K562 (cell line): Measurements from ENCODE around the gene TLN1. TPM values are rescaled to one million over a fixed set of nuclear protein-coding genes. Genes with fewer than 3 reads are reported as not detected.

Experiments used
- ATAC-seq: fragments of 200-7000 bp; cut with Tn5 transposase; 3 replicates; pipeline ENCODE4 v1.9.1; 2020; ENCODE audit warnings: moderate library complexity
- BruUV-seq: library from RNA; stranded (reverse); fragments of 400-500 nt; replicated peaks from 2 replicates; lab custom pipeline; 2021; lab: Mats Ljungman, UMichigan
- CTCF ChIA-PET: fragments of 300-600 bp; formaldehyde crosslinking; extraction: SDS; loops from one replicate; lab custom pipeline; 2021; ENCODE audit warnings: low intra/inter-chr PET ratio; lab: Yijun Ruan, JAX
- POLR2A ChIA-PET: fragments of 300-600, 350-650 bp; sonication (Branson Sonifier 250); formaldehyde crosslinking; extraction: SDS; loops from one replicate; lab custom pipeline; 2021; ENCODE audit warnings: antibody characterized with exemption, inconsistent platforms; lab: Yijun Ruan, JAX
- DNase-seq, 4 experiments: peaks; one replicate each; pipeline versions ENCODE4 v3.0.0 to v3.0.0-alpha.2; 2011 to 2018; ENCODE audit warnings: low spot score in 3 of 4, mixed read lengths in 3 of 4; ENCODE audit errors: extremely low read depth in 1 of 4
- FAIRE-seq: peaks from 2 replicates; lab custom pipeline; 2011; peaks lifted over from hg19 to GRCh38; lab: Jason Lieb, UNC
- H2AFZ ChIP-seq: 2 replicates; pipeline ENCODE4 v1.6.0; 2011; ENCODE audit warnings: low read depth, low read length, control low read depth, inconsistent platforms
- H3K27ac ChIP-seq: fragments of 200-600 bp; 3 replicates; pipeline ENCODE4 v1.8.0; 2011; ENCODE audit warnings: low read depth, mild to moderate bottlenecking, control low read depth, inconsistent platforms, low read length, moderate library complexity, mixed read lengths; ENCODE audit errors: extremely low read depth
- H3K27me3 ChIP-seq, 2 experiments: fragments of 300-600 bp in 1 of 2; 2 replicates in 1 of 2; 3 replicates in 1 of 2; pipeline versions ENCODE4 v1.6.0 to v1.8.0; 2011; ENCODE audit warnings: inconsistent platforms in 2 of 2, low read length in 2 of 2, mild to moderate bottlenecking in 1 of 2, mixed read lengths in 1 of 2, moderate library complexity in 1 of 2; ENCODE audit not compliant: control insufficient read depth in 2 of 2, insufficient read depth in 2 of 2
- H3K36me3 ChIP-seq: fragments of 300-600 bp; 3 replicates; pipeline ENCODE4 v1.8.0; 2011; ENCODE audit warnings: mild to moderate bottlenecking, low read length, inconsistent platforms; ENCODE audit not compliant: control insufficient read depth, insufficient read depth
- H3K4me1 ChIP-seq, 2 experiments: fragments of 200-600 bp in 1 of 2; replicated peaks in 1 of 2; 2 replicates in 1 of 2; 3 replicates in 1 of 2; pipeline versions ENCODE4 v1.5.1 to v1.8.0; 2011; ENCODE audit warnings: inconsistent platforms in 2 of 2, low read length in 2 of 2, mild to moderate bottlenecking in 1 of 2, mixed read lengths in 1 of 2, moderate library complexity in 1 of 2; ENCODE audit not compliant: control insufficient read depth in 2 of 2, insufficient read depth in 2 of 2
- H3K4me2 ChIP-seq: 2 replicates; pipeline ENCODE4 v1.6.1; 2011; ENCODE audit warnings: low read length, control low read depth, inconsistent platforms, mixed read lengths; ENCODE audit not compliant: insufficient read depth
- H3K4me3 ChIP-seq: fragments of 200-600 bp; sonication (generic), shearing (Covaris generic); 2 replicates; pipeline ENCODE4 v1.5.1; 2016; ENCODE audit warnings: control low read depth, inconsistent platforms
- H3K79me2 ChIP-seq: fragments of 200-600 bp; 3 replicates; pipeline ENCODE4 v1.8.0; 2011; ENCODE audit warnings: low read length, inconsistent platforms; ENCODE audit not compliant: control insufficient read depth, insufficient read depth
- H3K9ac ChIP-seq, 2 experiments: 2 replicates each; pipeline versions ENCODE4 v1.6.0 to v1.6.1; 2011; ENCODE audit warnings: low read depth in 2 of 2, low read length in 2 of 2, control low read depth in 1 of 2, inconsistent platforms in 1 of 2, mild to moderate bottlenecking in 1 of 2, mixed read lengths in 1 of 2; ENCODE audit not compliant: insufficient read depth in 1 of 2
- H3K9me1 ChIP-seq: one replicate; pipeline ENCODE4 v1.6.0; 2011; ENCODE audit warnings: inconsistent platforms, mild to moderate bottlenecking, low read length, moderate library complexity; ENCODE audit not compliant: control insufficient read depth, insufficient read depth
- H3K9me3 ChIP-seq: replicated peaks from 2 replicates; pipeline ENCODE4 v1.5.1; 2011; ENCODE audit warnings: low read depth, low read length, inconsistent platforms; ENCODE audit not compliant: control insufficient read depth, insufficient read depth
- H4K20me1 ChIP-seq: replicated peaks from 2 replicates; pipeline ENCODE4 v1.6.1; 2011; ENCODE audit warnings: low read length, inconsistent platforms, mixed read lengths; ENCODE audit not compliant: control insufficient read depth, insufficient read depth
- CBFA2T3 ChIP-seq: fragments of 450-650 bp; IDR thresholded peaks from 2 replicates; pipeline ENCODE4 v1.6.1; 2017
- EZH2 ChIP-seq: IDR thresholded peaks from 2 replicates; pipeline ENCODE4 v1.6.1; 2012; ENCODE audit warnings: low read depth, mild to moderate bottlenecking, inconsistent platforms, low read length, borderline replicate concordance
- KLF6 ChIP-seq: fragments of 250-450 bp; sonication (Bioruptor Pico); IDR thresholded peaks from 2 replicates; pipeline ENCODE4 v1.4.0; 2020; ENCODE audit warnings: mild to moderate bottlenecking, moderate library complexity, borderline replicate concordance
- SRF ChIP-seq, 2 experiments: fragments of 250-450, 450-650 bp in 1 of 2; sonication (Bioruptor Pico) in 1 of 2; sonication (generic) in 1 of 2; formaldehyde crosslinking; IDR thresholded peaks; 2 replicates each; pipeline versions ENCODE4 v1.5.0 to v1.5.1; 2020 to 2022; ENCODE audit warnings: mild to moderate bottlenecking in 1 of 2, missing genetic modification reagents in 1 of 2
- WGBS: fragments of 100-300 bp; shearing (Covaris generic); methylation state at CpG from one replicate; pipeline ENCODE4 v1.1.6; 2016; ENCODE audit warnings: low coverage, mixed read lengths; ENCODE audit not compliant: insufficient coverage; ENCODE audit errors: missing lambda C conversion rate; 5-methylcytosine and 5-hydroxymethylcytosine counted together
- in situ Hi-C: fragments of 300-500 bp; cut with MboI; formaldehyde crosslinking; loops from 4 replicates; pipeline ENCODE4 v1.15.0; 2018; ENCODE audit warnings: inconsistent platforms, mixed read lengths
- intact Hi-C: fragments of 100-400 bp; cut with micrococcal nuclease; formaldehyde crosslinking; loops from 2 replicates; pipeline ENCODE4 v1.14.2; 2022
- polyA plus RNA-seq, 8 experiments: library from polyadenylated mRNA; depleted of rRNA in 4 of 8; stranded (reverse) in 5 of 8; unstranded in 3 of 8; fragments of >200 nt; fragmentation: Nextera tagmentation in 2 of 8; fragmentation: Illumina TruSeq in 1 of 8; extraction: Ambion mirVana in 2 of 8; extraction: Trizol in 1 of 8; gene quantifications; 2 replicates each; pipeline versions ENCODE4 v1.2.1 to v1.2.3, GENCODE V29; 2011 to 2014; ENCODE audit warnings: inconsistent platforms in 1 of 8, missing spikeins in 1 of 8
- total RNA-seq, 7 experiments: library from RNA; depleted of rRNA in 6 of 7; stranded (reverse); fragments of >200 nt in 6 of 7; fragmentation: Illumina TruSeq in 2 of 7; extraction: Trizol in 2 of 7; gene quantifications; 2 replicates each; pipeline versions ENCODE4 v1.2.1 to v1.2.3, GENCODE V29; 2011 to 2021; ENCODE audit warnings: low replicate concordance in 1 of 7
- TF ChIP-seq, protein P1 (sequence below): fragments of 450-650 bp; formaldehyde crosslinking; IDR thresholded peaks from 2 replicates; pipeline ENCODE4 v1.4.0; 2020; ENCODE audit warnings: mild to moderate bottlenecking, mixed read lengths
- TF ChIP-seq, protein P2 (sequence below): fragments of 450-650 bp; formaldehyde crosslinking; IDR thresholded peaks from 2 replicates; pipeline ENCODE4 v1.4.0; 2022; ENCODE audit warnings: mild to moderate bottlenecking, moderate library complexity

Gene TLN1
- total and polyA plus RNA-seq, 9 of the 15 experiments (the other 6 are each of a cell fraction or from before 2014, with no cell fraction given), result 3.6 to 240 (median 54.8) TPM

DNA sequence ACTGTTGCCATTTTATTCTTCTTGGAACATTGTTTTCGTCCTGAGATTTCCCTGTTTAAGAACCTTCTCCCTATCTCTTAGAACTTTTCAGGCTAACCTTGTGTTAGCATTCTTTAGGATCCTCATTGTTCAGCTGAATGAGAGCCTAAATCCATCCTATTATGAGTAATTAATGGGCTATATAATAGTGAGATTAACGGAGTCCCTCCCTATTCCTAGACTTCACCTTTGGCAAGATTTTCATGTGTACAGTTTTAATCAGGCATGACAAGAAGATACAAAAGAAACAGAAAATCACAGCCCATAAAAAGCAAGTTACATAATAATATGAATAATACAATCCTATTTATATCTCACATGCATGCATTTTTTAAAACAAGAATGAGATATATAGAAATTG lies 31.2 kb upstream of the TLN1 start:
- 77% methylated on average over 2 of the region's 2 CpGs for WGBS
- Histone ChIP-seq H3K27me3 (no peaks in the 10 kb centered on the region), H3K4me2 (no peak overlapping the region), H3K27ac (no peak overlapping the region), H3K36me3 (no peaks in the 10 kb centered on the region), H3K9me3 (no peaks in the 10 kb centered on the region), H3K9me1 (no peaks in the 10 kb centered on the region), H4K20me1 (no peaks in the 10 kb centered on the region), H3K4me3 (no peak overlapping the region), H3K9ac (no peak overlapping the region), H3K79me2 (peaks cover 46% of the 10 kb centered on the region), H2AFZ (no peak overlapping the region), H3K4me1 (no peaks in the 10 kb centered on the region; a peak in 1 of 5 replicates)
- POLR2A ChIA-PET, result interaction anchor here (0.7 to 1.5 kb wide), 2 partner anchors 9 to 46 kb away, joined by 3 read pairs; no protein-coding TSS in a partner anchor
- FAIRE-seq, result no peak
- DNase-seq, result no peak
- in situ Hi-C loops (no loop called here), intact Hi-C loops (no loop called here)
- no peak for ATAC-seq
- CTCF ChIA-PET, result no interaction called here
- TF ChIP-seq, protein P1, sequence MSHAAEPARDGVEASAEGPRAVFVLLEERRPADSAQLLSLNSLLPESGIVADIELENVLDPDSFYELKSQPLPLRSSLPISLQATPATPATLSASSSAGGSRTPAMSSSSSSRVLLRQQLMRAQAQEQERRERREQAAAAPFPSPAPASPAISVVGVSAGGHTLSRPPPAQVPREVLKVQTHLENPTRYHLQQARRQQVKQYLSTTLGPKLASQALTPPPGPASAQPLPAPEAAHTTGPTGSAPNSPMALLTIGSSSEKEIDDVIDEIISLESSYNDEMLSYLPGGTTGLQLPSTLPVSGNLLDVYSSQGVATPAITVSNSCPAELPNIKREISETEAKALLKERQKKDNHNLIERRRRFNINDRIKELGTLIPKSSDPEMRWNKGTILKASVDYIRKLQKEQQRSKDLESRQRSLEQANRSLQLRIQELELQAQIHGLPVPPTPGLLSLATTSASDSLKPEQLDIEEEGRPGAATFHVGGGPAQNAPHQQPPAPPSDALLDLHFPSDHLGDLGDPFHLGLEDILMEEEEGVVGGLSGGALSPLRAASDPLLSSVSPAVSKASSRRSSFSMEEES (CRISPR knock-in tag), result no peak
- no TSS peak for BruUV-seq

DNA sequence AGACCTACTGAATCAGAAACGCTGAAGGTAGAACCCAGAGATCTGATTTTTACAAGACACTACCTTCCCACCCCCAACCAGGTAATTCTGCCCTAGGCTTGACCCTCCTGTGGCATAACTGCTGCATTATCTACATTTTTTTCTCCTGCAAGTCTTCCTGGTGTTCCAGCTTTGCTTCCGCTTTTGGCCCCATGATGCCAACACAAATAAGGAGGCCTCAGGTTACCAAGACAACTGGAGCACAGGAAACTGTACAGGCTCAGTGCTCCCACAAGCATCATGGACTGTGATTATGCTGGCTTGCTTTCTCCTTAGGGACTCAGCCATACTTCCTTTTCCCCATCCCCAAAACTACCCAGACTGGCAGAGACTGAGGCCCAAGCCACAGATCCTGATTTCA lies 28.7 kb upstream of the TLN1 start:
- H3K4me1 ChIP-seq, result peaks cover 0 to 9% of the 10 kb centered on the region in 2 experiments; a peak in 3 of 5 replicates
- no peaks in the 10 kb centered on the region for H4K20me1 ChIP-seq
- POLR2A ChIA-PET, result interaction anchor here (0.6 to 1.2 kb wide), 2 partner anchors 11 to 75 kb away, joined by 3 to 5 read pairs; no protein-coding TSS in a partner anchor
- no peak overlapping the region for H3K9ac ChIP-seq
- H3K4me2 ChIP-seq, result no peak overlapping the region
- H3K4me3 ChIP-seq, result no peak overlapping the region
- H3K36me3 ChIP-seq, result no peaks in the 10 kb centered on the region
- peaks cover 53% of the 10 kb centered on the region for H3K79me2 ChIP-seq
- 86% methylated on average over 2 of the region's 2 CpGs for WGBS
- H2AFZ ChIP-seq, result no peak overlapping the region
- no peaks in the 10 kb centered on the region for H3K27me3 ChIP-seq
- no TSS peak for BruUV-seq
- DNase-seq (no peak), ATAC-seq (no peak), FAIRE-seq (no peak)
- H3K9me1 ChIP-seq, result no peaks in the 10 kb centered on the region
- in situ Hi-C loops, result no loop called here
- no peaks in the 10 kb centered on the region for H3K9me3 ChIP-seq
- CTCF ChIA-PET, result no interaction called here
- no peak for TF ChIP-seq SRF (CRISPR knock-in tag; IDR thresholded peaks at IDR 0.05)
- no peak for TF ChIP-seq EZH2
- TF ChIP-seq, protein P2, sequence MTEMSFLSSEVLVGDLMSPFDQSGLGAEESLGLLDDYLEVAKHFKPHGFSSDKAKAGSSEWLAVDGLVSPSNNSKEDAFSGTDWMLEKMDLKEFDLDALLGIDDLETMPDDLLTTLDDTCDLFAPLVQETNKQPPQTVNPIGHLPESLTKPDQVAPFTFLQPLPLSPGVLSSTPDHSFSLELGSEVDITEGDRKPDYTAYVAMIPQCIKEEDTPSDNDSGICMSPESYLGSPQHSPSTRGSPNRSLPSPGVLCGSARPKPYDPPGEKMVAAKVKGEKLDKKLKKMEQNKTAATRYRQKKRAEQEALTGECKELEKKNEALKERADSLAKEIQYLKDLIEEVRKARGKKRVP (CRISPR knock-in tag), result no peak
- TF ChIP-seq KLF6 (CRISPR knock-in tag), result no peak
- TF ChIP-seq CBFA2T3, result no peak
- intact Hi-C loops, result no loop called here
- H3K27ac ChIP-seq, result no peak overlapping the region
